Gastroesophageal sphincter (tissue), 3 donors: Measurements from ENCODE around the gene STK32B.

Source experiments
- POLR2A ChIP-seq, 2 donors: fragments of 450-650 bp; IDR thresholded peaks; one replicate each; pipeline ENCODE4 v1.6.1; 2017; ENCODE audit warnings: antibody characterized with exemption in 2 of 2, mild to moderate bottlenecking in 2 of 2, moderate library complexity in 1 of 2
- POLR2AphosphoS5 ChIP-seq: sonication (generic); formaldehyde crosslinking; IDR thresholded peaks from one replicate; pipeline ENCODE4 v1.6.1; 2017; ENCODE audit warnings: antibody characterized with exemption
- TF ChIP-seq, protein P1 (sequence below), 4 experiments: fragments of 200-600 bp in 2 of 4; fragments of 450-650 bp in 2 of 4; sonication (generic) in 1 of 4; IDR thresholded peaks; one replicate each; pipeline ENCODE4 v1.5.1; 2017 to 2019; ENCODE audit warnings: antibody characterized with exemption in 4 of 4, mild to moderate bottlenecking in 2 of 4, moderate library complexity in 2 of 4

DNA sequence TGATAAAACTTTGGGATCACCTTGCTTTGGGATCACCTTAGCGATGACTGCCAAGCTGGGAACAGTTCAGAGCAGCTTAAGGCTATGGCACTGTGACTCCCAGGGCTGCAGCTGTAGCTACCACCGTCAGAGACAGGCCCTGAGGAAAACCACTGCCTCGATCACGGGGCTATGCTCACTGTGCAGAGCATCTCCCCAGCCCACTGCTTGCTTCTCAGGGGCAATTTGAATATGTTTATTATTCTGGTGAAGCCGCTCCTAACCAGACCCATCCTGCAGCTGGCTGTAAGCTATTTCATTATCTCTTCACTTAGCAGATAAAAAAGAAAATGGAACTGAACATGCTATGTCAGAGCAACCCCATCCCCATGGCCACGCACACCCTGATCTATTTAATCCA, 328.6 kb downstream of the STK32B start:
- TF ChIP-seq, protein P1, sequence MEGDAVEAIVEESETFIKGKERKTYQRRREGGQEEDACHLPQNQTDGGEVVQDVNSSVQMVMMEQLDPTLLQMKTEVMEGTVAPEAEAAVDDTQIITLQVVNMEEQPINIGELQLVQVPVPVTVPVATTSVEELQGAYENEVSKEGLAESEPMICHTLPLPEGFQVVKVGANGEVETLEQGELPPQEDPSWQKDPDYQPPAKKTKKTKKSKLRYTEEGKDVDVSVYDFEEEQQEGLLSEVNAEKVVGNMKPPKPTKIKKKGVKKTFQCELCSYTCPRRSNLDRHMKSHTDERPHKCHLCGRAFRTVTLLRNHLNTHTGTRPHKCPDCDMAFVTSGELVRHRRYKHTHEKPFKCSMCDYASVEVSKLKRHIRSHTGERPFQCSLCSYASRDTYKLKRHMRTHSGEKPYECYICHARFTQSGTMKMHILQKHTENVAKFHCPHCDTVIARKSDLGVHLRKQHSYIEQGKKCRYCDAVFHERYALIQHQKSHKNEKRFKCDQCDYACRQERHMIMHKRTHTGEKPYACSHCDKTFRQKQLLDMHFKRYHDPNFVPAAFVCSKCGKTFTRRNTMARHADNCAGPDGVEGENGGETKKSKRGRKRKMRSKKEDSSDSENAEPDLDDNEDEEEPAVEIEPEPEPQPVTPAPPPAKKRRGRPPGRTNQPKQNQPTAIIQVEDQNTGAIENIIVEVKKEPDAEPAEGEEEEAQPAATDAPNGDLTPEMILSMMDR (IDR thresholded peaks at IDR 0.05), result no peak
- TF ChIP-seq POLR2A (IDR thresholded peaks at IDR 0.05) (no peak), POLR2AphosphoS5 (no peak)
